Amniotic epithelial cell (primary cell): ENCODE data around the gene CACNA1A.

Experiments
- DNase-seq: peaks from one replicate; pipeline ENCODE4 v3.0.0-alpha.2; 2010; ENCODE audit warnings: low read depth

CACNA1A gene

DNA sequence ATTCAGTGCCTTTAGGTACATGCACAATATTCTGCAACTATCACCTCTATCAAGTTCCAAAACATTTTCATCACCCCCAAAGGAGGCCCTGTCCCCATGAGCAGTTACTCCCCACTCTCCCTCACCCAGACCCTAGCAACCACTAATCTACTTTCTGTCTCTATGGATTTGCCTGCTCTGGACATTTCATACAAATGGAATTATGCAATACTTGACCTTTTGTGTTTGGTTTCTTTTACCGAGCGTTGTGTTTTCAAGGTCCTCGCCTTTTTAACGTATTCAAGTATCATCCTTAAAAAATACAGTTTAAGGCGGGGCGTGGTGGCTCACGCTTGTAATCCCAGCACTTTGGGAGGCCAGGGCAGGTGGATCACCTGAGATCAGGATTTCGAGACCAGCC lies 196.4 kb downstream of the CACNA1A start:
- DNase-seq, result no peak

DNA sequence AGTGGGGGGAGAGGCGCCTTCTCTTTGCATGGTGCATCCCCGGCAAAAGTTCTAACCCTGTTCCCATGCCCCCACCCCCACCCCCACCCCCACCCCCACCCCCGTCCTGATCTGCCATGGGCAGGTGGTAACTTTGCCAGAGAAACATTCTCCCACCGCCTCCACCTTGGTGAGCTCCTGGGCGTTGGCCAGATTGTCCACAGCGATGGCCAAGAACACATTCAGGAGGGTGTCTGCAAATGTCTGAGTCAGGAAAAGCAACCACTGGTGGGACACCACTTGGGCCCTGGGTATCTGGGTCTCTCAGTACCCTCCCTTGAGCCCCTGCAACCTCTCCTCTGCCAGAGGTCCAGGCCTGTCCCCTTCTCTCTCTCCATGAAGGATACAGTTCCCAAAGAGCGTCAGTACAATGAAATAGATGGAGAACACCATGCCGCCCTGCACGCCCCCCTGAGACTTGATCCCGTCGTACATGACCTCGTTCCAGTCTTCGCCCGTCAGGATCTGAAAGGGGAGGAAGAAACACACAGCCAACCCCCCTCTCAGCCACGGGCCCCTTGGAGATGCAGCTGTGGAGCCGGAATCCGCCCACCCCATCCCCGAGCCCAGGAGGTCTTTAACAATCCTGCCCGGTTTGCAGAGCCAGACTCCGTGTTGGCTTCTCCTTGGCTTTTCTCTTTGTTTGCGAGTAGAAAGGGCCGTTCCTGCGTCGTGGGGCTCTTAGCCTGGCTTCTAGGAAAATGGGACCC lies 202.7 kb downstream of the CACNA1A start:
- DNase-seq, result no peak

DNA sequence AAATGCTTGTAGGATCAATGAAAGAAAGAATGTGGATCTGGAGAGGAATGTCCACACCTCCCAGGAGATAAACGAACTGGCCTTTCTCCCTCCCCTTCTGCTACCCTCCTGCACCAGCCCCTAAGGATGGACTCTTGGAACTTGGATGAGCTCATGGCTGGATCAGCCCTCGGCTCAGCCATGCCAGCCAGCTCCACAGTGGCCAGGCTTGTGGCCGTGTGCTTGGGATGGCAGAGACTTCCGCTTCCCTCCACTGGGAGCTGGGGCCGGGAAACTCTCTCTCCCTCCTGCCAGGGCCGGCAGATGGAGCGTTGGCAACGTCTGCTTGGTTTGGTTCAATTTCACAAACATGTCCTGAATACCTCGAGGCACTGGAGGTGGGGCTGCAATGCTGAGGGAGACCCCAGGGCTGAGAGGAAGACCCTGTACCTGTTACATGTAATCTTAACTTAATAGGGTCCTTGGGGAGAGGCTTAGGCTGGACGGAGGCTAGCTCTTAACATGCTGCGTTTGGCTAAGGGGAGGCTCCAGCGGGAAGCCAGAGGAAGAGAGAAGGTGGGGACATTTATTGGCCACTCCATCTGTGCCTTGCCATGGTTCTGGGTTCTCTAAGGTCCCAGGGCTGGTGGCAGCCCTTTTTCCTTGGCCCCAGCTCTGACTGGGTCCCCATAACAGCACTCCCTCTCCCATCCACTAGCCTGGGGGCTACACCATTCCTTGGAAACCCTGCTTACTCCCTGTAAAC lies 203.6 kb downstream of the CACNA1A start:
- DNase-seq, result no peak

DNA sequence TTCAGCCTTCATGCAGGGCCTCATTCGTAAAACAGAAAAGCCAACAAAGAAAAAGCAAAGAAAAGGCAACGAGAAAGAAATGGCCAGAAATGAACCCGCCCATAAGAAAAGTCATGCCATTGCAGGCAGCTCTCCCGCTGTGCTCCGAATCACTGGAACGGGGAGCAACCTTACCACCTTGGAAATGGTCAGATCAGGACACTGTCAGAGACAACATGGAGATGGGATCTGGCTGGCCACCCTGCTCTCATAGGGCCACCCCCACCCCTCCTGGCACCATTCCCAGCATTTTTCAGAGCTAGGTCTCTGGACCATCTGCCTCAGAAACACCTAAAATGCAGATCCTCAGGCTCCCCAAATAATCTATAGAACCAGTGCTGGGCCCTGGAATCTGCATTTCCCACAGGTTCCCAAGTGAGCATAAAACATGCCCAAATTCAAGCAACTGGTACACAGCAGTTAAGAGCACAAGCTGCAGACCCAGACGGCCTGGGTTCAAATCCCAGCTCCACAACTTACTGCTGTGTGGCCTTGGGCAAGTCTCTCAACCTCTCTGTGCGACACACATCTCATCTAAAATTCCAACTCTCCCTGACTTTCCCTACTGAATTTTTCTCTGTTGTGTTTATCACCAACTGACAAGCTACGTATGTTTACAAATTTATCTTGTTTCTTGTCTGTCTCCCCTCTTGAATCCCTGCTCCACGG lies 204.5 kb downstream of the CACNA1A start:
- DNase-seq, result no peak

DNA sequence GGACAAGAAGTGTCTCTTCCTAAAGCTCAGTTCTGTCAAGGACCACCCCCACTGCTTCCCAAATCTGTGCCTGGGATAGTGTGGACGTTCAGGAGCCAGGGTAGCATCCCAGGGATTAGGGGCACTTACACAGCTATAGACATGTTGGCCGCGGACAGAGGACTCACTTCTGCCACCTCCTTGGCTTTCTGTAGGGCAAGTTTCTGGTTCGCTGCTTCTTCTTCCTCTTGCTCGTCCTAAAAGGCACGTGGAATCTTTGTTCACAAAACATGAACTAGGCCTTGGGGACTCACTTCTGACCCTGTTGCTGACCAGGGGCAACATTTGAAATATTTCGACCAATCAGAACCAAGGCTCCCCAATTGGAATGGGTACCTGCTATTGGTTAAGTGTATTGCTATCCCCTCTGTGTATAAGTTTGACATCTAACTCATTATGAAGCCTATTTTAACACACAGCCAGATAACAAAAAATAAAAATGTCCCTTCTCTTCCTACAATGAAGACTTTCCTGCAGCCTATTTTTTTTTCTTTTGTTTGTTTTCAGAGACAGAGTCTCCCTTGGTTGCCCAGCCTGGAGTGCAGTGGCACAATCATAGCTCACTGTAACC lies 205.8 kb downstream of the CACNA1A start:
- DNase-seq, result no peak

DNA sequence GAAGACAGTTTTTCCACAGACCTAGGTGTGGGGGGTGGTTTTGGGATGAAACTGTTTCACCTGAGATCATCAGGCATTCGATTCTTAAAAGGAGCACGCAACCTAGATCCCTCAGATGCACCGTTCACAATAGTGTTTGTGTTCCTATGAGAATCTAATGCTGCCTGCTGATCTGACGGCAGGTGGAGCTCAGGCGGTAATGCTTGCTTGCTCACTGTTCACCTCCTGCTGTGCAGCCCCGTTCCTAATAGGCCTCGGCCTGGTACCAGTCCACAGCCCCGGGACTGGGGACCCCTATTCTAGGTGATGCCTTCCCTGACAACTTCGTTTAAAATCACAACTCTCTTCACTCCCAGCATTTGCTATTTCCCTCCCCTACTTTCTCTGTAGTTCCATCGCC lies 206.4 kb downstream of the CACNA1A start:
- no peak for DNase-seq

DNA sequence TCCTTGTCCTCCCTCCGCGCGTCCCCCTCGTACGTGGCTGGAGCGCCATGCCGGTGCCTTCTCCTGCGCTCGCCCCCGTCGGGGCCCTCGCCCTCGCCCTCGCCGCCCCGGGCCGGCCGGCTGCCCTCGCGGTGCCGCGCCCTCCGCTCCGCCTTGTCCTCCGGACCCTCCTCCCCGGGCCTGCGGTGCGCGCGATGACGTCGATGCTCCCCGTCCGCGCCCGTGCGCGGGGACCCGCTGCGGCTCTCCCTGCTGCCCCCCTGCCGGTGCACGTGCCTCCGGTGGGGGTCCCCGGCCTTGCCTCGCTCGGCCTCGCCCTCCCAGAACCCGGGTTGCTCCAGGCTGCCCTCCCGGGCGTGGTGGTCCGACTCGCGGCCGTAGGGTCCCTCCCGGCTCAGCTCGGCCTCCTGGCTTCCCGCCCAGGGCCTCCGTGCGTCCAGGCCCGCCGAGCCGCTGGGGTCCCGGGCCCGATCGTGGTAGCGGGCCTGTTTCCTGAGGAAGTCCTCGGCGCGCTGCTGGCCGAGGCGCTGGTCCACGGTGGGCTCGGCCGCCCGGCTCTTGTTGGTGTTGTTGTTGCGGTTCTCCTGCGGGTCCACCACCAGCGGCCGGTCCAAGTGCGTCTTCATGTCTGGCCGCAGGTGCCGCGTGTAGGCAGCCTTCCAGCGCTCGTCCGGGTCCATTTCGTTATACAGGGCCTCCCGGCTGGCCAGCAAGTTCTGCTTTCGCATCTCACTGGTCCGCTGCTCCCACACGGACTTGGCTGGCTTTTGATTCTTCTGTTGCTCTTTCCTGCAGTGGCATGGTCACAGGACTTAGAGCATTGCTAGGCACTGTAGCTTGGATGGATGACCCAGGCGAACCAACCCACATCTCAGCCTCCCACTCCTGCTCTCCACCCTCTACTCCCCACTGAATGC lies 207.5 kb downstream of the CACNA1A start:
- DNase-seq, result no peak

DNA sequence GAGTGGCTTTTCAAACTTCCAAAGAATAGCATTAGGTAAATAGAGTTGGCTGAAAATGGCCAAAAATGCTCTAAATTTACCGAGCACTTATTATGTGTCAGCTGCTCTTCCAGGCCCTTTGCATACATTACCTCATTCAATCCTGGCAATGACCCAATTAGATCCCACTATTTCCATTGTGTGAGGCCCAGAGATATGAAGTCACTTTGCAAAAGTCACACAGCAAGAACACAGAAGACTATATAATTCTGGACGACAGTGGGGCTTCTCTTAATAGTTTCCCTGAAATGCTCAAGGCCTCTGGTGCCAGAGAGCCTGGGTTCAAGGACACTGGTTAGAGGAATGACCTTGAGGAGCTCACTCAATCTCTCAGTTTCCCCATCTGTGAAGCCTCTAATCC lies 209.3 kb downstream of the CACNA1A start:
- DNase-seq, result no peak

DNA sequence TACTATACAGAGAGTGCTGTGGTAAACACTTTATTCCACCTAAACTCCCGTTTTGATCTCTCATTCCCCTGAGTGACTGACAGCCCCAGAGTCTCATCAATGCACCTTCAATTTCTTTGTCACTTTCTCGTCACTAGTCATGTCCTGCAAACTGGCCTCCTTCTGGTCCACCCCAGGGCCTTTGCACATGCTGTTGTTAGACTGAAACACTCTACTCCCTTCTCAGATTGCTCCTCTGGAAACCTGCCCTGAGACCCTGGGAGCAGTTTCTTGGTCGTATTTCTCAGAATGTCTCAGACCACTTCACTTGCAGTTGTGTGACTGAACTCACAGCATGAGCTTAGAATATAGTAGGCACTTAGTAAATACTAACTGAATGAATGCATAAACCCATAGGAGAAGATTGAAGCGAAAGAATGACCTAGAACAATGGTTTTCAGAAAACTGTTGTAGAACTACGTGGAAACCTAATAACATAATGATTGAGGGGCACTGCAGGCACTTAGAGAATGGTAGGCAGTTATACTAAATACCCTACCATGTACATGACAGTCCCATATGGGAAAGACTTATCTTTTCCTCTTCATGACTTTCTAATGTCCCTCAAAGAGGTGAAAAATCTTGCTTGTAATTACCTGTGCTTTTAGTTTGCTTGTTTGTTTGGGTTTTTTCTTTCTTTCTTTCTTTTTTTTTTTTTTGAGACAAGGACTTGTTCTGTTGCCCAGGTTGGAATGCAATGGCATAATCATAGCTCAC lies 211.3 kb downstream of the CACNA1A start:
- no peak for DNase-seq

DNA sequence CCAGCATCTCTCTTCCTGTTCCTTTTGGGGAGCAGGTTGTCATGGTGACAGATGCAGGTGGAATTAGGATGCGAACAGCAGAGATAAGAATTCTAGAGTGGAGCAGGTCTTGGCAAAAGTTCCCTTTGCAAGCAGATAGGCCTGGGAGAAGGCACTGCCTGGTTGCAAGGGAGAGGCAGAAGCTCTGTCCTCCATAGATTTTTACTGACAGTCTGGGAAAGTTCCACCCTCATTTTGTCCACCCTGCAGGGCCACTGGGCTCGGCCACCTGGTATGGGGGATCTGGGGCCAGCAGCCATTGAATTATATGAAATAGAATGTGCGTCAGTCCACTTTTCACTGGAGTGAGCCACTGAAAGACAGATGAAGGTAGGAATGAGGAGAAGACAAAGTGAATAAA lies 214.4 kb downstream of the CACNA1A start:
- DNase-seq, result no peak

DNA sequence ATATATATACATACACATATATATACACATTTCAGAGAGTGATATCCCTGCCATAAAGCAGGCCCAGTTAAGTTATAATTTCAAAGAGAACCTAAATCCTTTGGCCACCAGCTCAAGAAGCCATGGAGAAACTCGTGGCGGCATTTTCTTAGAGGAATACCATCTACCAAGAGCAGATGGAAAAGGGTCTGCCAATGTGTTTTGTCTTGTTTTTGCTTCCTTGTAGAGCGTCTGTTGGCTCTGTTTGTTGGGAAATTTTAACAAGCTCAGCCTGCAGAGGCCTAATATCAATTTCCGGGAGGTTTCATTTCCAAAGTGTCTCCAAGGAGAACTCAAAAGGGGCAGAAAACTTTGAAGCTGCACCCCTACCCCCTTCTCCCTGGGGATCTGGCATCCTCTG lies 215.5 kb downstream of the CACNA1A start:
- DNase-seq, result no peak

DNA sequence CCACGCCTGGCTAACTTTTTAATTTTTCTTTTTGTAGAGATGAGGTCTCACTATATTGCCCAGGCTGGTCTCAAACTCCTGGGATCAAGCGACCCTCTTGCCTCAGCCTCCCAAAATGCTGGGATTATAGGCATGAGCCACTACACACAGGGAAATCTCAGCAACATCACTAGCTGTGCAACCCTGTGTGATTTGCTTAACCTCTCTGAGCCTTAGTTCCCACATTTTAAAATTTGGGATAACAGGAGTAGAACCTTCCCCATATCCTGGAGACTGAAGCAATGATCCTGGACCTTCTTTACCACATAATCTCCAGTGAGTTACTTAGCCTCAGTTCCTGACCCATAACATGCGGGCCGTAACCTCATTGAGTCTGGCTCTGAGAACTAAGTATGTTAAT lies 217.0 kb downstream of the CACNA1A start:
- no peak for DNase-seq

DNA sequence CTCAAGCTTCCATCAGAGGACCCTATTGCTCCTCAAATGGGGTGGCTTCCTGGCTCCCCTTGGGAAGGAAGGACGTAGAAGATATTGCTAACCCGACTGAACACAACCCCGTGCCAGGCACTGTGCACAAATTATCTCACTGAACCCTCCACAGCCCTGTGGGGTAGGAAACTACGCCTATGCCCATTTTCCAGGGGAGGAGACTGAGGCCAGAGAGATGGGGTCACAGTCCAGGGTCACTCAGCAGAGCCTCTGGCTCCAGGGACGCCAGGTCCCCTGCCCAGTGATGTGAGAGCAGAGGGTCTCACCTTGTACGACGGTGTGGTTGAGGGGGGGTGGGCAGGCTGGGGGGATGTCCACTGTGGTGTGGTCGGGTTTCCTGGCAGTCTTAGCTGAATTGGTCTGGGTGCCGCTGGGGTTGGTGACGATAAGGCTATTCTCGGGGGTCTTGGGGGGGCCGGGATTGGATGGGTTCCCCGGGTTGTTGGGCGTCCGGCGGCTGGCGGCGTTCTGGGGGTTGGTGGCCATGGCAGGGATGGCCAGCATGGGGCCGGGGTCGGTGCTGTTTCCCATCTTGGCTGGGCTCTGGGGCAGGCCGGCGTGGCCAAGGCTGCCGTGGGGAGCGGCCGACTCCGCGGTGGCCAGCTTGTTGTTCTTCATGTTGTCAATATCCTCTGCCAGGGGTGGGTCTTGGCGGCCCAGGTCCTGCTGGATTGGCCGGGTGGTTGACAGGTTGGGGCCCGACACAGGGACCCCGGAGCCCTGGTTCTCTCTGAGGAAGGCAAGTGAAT lies 219.9 kb downstream of the CACNA1A start:
- no peak for DNase-seq

DNA sequence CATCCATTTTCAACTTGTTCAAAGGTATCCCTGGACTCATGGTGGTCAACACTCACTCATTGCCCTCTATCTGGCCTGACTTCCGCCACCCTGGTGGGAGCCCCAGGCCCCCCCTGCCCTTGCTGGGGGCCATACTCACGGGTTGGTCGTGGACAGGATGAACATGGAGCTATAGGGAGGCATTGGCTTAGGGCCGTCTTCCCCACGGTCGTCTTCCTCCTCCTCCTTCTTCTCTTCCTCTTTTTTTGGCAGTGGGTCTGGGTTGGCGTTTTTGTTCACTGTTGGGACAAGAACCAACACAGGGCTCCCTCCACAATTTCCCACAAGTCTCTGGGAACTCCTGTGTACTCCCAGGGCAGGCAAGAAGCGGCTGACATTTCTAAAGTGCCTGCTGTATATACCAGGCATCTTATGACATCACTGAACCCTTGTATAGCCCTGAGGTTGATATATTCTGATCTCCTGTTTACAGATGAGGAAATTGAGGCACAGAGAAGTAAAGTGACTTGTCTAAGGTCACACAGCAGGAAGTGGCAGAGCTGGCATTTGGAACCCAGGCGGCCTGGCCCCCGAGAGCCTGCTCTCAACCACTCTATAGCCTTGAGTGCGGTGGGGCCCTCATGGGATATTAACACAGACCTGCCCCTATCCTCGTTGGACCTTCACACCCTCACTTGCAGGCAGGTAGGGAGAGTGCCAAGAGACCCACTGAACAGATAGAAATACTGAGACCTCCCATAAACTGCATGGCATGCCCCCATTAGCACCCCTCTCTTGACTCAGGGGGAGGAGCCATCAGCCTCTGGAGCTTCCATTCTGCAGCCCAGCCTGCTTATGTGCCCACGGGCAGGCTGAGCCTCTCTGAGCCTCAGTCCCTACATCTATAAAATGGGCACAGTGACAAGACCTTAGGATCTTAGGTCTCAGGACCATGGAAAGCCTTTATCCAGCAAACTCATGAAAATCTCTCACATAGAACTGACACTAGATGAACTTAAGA lies 221.1 kb downstream of the CACNA1A start:
- DNase-seq, result no peak

DNA sequence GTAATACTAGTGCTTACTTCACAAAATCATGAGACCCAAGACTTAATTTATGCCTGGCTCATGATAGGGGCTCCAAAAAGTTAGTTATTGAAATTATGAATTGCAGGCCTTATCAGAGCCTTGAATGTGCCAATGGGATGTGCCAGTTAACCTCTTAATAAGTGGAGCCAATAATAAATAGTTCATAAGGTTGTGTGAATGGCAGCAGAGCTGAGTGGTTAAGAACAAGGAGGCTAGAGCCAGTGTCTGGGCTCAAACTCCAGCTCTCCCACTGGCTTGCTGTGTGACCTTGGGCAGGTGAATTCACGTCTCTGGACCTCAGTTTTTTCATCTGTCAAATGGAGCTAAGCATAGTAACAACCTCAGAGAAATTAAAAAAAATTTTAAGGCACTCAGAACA lies 222.4 kb downstream of the CACNA1A start:
- DNase-seq, result no peak

DNA sequence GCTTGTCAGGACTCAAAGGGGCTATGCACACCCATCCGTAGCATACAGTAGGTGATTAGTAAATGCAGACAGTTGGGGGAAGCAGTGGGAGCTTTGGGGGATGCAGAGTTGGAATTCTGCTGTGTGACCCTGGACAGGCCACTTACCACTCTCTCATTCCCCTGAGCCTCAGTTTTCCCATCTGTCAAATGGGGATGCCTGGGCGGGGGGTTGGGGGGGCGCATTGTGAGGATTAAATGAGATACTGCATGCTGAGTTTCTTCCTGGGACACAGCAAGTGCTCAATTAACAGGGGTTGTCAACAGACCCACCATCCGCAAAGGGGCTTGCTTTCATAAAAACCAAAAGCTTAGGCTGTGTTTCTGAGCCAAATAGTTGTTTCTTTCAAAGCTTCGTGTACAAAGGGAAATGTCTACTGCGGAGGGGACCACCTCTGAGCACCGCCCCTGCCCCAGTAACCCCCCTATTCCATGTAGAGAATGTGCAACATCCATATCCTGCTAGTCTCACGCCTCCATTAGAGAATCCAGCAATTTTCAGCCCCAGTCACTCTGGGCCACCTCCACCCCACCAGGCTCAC lies 223.7 kb downstream of the CACNA1A start:
- no peak for DNase-seq

DNA sequence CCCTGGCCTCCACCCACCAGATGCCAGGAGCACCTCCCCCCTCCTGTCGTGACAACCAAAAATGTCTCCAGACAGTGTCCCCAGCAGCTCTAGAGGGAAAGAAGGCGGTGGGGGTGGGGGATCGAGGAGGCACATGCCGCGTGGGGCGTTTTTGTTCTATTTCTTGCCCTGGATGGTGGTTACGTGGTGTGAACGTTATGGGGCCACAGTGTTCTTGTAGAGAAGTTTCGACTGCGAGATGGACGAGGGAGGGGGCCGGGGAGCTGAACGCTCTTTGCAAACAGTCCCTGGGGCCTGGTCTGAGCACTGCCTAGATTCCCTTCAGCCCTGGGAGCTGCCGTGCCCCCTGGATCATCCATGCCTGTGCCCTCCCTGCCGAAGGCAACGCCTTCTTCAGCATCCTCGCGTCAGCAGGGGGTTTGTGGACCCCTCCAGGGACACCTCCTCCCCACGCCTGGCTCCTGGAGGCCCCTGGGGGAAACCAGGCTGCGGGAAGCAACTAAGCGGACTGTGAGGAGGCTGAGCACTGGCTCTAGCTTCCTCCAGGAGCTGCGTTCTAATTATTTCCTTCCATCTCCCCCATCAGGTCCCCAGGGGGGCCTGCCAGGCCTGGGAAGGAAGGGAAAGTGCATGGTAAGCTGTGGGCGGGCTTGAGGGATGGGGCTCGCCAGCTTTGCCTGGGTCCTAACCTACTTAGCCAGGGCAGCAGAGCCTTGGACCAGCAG lies 224.6 kb downstream of the CACNA1A start:
- no peak for DNase-seq
